Loucy (cell line): ENCODE data around the gene OTOA.

Experiments used
- H2AFZ ChIP-seq: fragments of 200-600 bp; sonication (generic); 2 replicates; pipeline ENCODE4 v1.6.0; 2016; ENCODE audit warnings: antibody characterized with exemption, mild to moderate bottlenecking, low read length, moderate library complexity
- H3F3A ChIP-seq: fragments of 200-600 bp; 2 replicates; pipeline ENCODE4 v1.6.0; 2016; ENCODE audit warnings: antibody characterized with exemption, low read depth, mild to moderate bottlenecking
- H3K27me3 ChIP-seq: fragments of 200-600 bp; sonication (generic); 2 replicates; pipeline ENCODE4 v1.6.1; 2014; ENCODE audit warnings: low read length, mild to moderate bottlenecking; ENCODE audit not compliant: insufficient read depth, poor library complexity, severe bottlenecking
- H3K36me3 ChIP-seq: fragments of 200-600 bp; sonication (generic); 2 replicates; pipeline ENCODE4 v1.6.1; 2016; ENCODE audit warnings: low read length; ENCODE audit not compliant: insufficient read depth
- H3K4me1 ChIP-seq: fragments of 200-600 bp; sonication (generic); 2 replicates; pipeline ENCODE4 v1.5.1; 2014; ENCODE audit warnings: low read length, mild to moderate bottlenecking; ENCODE audit not compliant: insufficient read depth, poor library complexity, severe bottlenecking
- H3K4me2 ChIP-seq: fragments of 200-600 bp; sonication (generic); 2 replicates; pipeline ENCODE4 v1.6.0; 2014; ENCODE audit warnings: antibody characterized with exemption, low read length, low read depth, mild to moderate bottlenecking; ENCODE audit not compliant: poor library complexity, severe bottlenecking
- H3K4me3 ChIP-seq: fragments of 200-600 bp; sonication (generic); 2 replicates; pipeline ENCODE4 v1.5.1; 2014; ENCODE audit warnings: low read length, mild to moderate bottlenecking, mixed read lengths; ENCODE audit not compliant: poor library complexity, severe bottlenecking
- H3K79me2 ChIP-seq: fragments of 200-600 bp; sonication (generic); 2 replicates; pipeline ENCODE4 v1.6.1; 2014; ENCODE audit warnings: low read length; ENCODE audit not compliant: insufficient read depth
- H3K9ac ChIP-seq: fragments of 200-600 bp; sonication (generic); 2 replicates; pipeline ENCODE4 v1.6.0; 2014; ENCODE audit warnings: mild to moderate bottlenecking, low read depth, low read length, moderate library complexity; ENCODE audit not compliant: poor library complexity, severe bottlenecking
- H3K9me2 ChIP-seq: fragments of 200-600 bp; sonication (generic); replicated peaks from 2 replicates; pipeline ENCODE4 v1.6.1; 2016; ENCODE audit warnings: low read depth, low read length, mixed read lengths
- H3K9me3 ChIP-seq: fragments of 200-600 bp; sonication (generic); 2 replicates; pipeline ENCODE4 v1.6.1; 2014; ENCODE audit warnings: mild to moderate bottlenecking, antibody characterized with exemption, low read length, low read depth; ENCODE audit not compliant: insufficient read depth
- H4K20me1 ChIP-seq: fragments of 200-600 bp; sonication (generic); 2 replicates; pipeline ENCODE4 v1.6.0; 2014; ENCODE audit warnings: antibody characterized with exemption, low read length, mild to moderate bottlenecking; ENCODE audit not compliant: insufficient read depth, poor library complexity, severe bottlenecking
- EZH2phosphoT487 ChIP-seq: fragments of 200-600 bp; IDR thresholded peaks from 2 replicates; pipeline ENCODE4 v1.6.1; 2018; ENCODE audit warnings: antibody characterized with exemption, mild to moderate bottlenecking, moderate library complexity, borderline replicate concordance
- TF ChIP-seq, protein P1 (sequence below): fragments of 200-600 bp; sonication (generic); conservative IDR thresholded peaks from 2 replicates; pipeline ENCODE4 v1.5.1; 2014; ENCODE audit warnings: mild to moderate bottlenecking, antibody characterized with exemption, low read length

OTOA gene

DNA sequence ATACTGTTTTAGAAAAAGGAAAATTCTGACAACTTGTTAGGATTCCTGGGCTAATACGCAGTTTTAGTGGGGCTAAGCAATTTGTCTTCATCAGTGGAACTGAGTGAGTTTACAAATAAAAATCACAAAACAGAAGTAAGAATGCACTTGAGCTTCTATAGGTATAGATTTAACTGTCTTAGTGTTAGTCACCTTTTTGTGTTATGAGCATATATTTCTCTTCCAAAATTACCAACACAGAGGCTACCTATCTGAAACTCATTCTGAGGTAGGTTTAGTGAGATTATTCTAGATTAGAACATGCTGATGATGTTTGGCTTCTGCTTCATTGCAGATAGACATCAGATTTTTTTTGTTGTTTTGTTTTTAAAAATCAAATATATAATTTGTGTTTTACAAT is 41.2 kb upstream of the OTOA start:
- H3K9ac ChIP-seq: no peak overlapping the region
- no peak overlapping the region for H3K4me2 ChIP-seq
- H3K4me3 ChIP-seq: no peak overlapping the region
- no peaks in the 10 kb centered on the region for H3K9me2 ChIP-seq
- H3F3A ChIP-seq: peaks cover 13% of the 10 kb centered on the region
- TF ChIP-seq, protein P1, sequence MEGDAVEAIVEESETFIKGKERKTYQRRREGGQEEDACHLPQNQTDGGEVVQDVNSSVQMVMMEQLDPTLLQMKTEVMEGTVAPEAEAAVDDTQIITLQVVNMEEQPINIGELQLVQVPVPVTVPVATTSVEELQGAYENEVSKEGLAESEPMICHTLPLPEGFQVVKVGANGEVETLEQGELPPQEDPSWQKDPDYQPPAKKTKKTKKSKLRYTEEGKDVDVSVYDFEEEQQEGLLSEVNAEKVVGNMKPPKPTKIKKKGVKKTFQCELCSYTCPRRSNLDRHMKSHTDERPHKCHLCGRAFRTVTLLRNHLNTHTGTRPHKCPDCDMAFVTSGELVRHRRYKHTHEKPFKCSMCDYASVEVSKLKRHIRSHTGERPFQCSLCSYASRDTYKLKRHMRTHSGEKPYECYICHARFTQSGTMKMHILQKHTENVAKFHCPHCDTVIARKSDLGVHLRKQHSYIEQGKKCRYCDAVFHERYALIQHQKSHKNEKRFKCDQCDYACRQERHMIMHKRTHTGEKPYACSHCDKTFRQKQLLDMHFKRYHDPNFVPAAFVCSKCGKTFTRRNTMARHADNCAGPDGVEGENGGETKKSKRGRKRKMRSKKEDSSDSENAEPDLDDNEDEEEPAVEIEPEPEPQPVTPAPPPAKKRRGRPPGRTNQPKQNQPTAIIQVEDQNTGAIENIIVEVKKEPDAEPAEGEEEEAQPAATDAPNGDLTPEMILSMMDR: no peak
- TF ChIP-seq EZH2phosphoT487: no peak
- H4K20me1 ChIP-seq: no peaks in the 10 kb centered on the region
- peaks cover 55% of the 10 kb centered on the region for H3K36me3 ChIP-seq
- no peaks in the 10 kb centered on the region for H3K9me3 ChIP-seq
- H3K27me3 ChIP-seq: no peaks in the 10 kb centered on the region
- peaks cover 50% of the 10 kb centered on the region for H3K79me2 ChIP-seq
- peaks cover 23% of the 10 kb centered on the region for H3K4me1 ChIP-seq
- H2AFZ ChIP-seq: no peak overlapping the region

DNA sequence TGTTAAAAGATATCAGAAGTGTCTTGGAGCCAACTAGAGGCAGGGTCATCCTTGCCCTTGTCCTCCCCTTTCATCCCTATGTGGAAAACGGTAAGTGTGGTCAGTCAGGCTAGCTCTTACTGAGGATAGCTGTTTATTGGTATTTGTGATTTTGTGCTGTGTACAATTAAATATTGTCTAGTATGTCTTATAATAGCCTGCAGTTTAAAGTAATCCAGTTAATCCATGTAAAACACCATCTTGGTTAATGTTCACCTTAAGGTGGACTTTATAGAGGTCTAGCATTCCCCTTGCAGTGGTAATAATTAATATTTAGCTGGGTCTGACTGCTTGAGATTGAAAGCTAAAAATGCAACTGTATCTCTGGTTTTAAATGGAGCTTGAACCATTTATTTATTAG is 38.7 kb upstream of the OTOA start:
- H3K27me3 ChIP-seq: no peaks in the 10 kb centered on the region
- peaks cover 49% of the 10 kb centered on the region for H3K79me2 ChIP-seq
- no peaks in the 10 kb centered on the region for H3K9me3 ChIP-seq
- H4K20me1 ChIP-seq: no peaks in the 10 kb centered on the region
- H3K4me1 ChIP-seq: peaks cover 23% of the 10 kb centered on the region
- H3F3A ChIP-seq: peaks cover 13% of the 10 kb centered on the region
- peaks cover 58% of the 10 kb centered on the region for H3K36me3 ChIP-seq
- H3K4me3 ChIP-seq: no peak overlapping the region
- no peak overlapping the region for H3K4me2 ChIP-seq
- no peak overlapping the region for H2AFZ ChIP-seq
- no peak overlapping the region for H3K9ac ChIP-seq
- TF ChIP-seq, protein P1: no peak
- no peak for TF ChIP-seq EZH2phosphoT487
- no peaks in the 10 kb centered on the region for H3K9me2 ChIP-seq

DNA sequence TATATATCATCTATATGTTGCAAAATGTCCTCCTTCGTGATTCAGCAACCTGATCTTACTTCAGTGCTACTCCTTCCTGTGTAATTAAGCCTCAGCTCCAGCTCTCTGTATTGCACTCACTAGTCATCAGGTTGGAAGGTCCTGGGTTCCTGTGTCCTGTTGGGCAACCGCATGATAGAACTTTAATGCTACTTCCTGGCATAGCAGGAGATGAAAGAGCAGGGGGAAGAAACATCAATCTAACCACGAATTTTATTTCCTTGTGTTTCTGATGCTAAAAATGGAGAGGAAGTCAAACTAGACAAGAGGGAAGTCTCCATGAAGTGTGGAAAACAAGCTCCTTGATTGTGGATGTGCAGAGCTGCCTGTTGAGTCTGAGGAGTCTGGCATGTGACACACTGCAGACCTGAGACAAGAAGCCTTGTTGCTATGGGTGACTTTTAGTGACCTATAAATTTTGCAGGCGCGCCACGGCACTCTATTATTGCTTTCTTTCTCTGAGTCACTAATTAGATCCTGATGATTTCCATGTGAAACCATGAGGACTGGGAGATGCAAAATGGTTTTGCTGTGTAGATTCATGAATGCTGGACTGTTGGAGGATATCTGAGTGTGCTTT is 37.0 kb upstream of the OTOA start:
- H3K4me3 ChIP-seq: peak overlapping the region; percentile 62
- peak overlapping the region; percentile 60 for H3K9ac ChIP-seq
- H3K79me2 ChIP-seq: peaks cover 42% of the 10 kb centered on the region
- peak overlapping the region; percentile 80 for H3K4me2 ChIP-seq
- no peaks in the 10 kb centered on the region for H3K27me3 ChIP-seq
- no peaks in the 10 kb centered on the region for H3K9me2 ChIP-seq
- peaks cover 16% of the 10 kb centered on the region for H3K4me1 ChIP-seq
- H3K36me3 ChIP-seq: peaks cover 54% of the 10 kb centered on the region
- no peak overlapping the region for H2AFZ ChIP-seq
- H4K20me1 ChIP-seq: no peaks in the 10 kb centered on the region
- peaks cover 13% of the 10 kb centered on the region for H3F3A ChIP-seq
- H3K9me3 ChIP-seq: no peaks in the 10 kb centered on the region
- TF ChIP-seq, protein P1: no peak
- TF ChIP-seq EZH2phosphoT487: no peak
